Measurements from ENCODE around the gene ATP6V0B. TPM values are rescaled to one million over a fixed set of nuclear protein-coding genes. Genes with fewer than 3 reads are reported as not detected.
A peak's percentile ranks its signal among the peaks of the same experiment; 100 is the strongest.

ATP6V0B gene
- total and polyA plus RNA-seq, 5 experiments from 2014 or later, result 55.8 to 213 (median 149) TPM

DNA sequence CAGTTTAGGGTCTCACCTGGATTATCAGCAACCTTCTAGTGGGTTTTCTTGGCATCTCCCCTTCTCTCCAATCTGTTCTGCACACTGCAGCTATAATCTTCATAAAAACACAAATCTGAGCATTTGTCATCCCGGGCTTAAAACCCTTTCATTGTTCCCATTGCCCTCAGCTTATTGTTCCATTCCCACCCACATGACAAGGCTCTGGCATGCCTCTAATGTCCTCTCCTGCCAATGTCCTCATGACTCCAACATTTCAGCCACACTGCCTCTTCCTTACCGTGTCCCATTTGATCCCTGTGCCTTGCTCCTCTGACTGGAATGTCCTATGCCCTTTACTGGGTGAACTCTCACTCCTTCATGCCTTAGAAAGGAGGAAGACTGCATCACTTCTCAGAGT is 12.4 kb upstream of the ATP6V0B start:
- no peak for DNase-seq
- Mint-ChIP-seq H3K27me3 (no peaks in the 10 kb centered on the region), H3K4me1 (peaks cover 0 to 2% (median 0%) of the 10 kb centered on the region in 4 donors), H3K27ac (peak overlapping the region in 2 of 10 donors; percentile 29 to 31), H3K9me3 (no peaks in the 10 kb centered on the region), H3K36me3 (peaks cover 5 to 23% (median 6%) of the 10 kb centered on the region in 3 donors), H3K4me3 (no peak overlapping the region)
- POLR2A ChIA-PET, result interaction anchor here (0.6 kb wide), 1 partner anchor 407 kb away, joined by 4 read pairs; no protein-coding TSS in a partner anchor
- no peak for ATAC-seq

DNA sequence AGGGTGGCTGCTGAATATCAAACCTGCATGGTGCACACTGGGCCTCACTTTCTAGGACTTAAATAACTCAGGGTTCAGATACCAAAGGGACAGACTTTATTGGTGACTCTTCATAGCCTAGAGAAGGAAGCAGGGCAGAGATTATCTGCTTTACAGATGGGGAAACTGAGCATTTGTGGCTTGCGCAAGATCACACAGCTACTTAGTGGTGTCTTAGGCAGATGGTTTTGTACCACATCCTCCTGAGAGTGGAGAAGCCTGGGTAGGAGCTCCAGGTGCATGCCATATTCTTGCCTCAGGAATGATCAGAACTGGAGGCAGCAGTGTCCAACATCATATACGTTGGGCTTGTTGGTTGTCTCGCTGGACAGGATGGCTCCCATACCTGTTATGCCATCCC is 11.8 kb upstream of the ATP6V0B start:
- ATAC-seq (no peak), DNase-seq (no peak)
- peaks cover 5 to 24% (median 6%) of the 10 kb centered on the region in 3 donors for H3K36me3 Mint-ChIP-seq
- no peak overlapping the region for H3K27ac Mint-ChIP-seq
- peaks cover 0 to 2% (median 0%) of the 10 kb centered on the region in 4 donors for H3K4me1 Mint-ChIP-seq
- H3K4me3 Mint-ChIP-seq, result no peak overlapping the region
- H3K9me3 Mint-ChIP-seq, result no peaks in the 10 kb centered on the region
- no peaks in the 10 kb centered on the region for H3K27me3 Mint-ChIP-seq
- POLR2A ChIA-PET, result no interaction called here

DNA sequence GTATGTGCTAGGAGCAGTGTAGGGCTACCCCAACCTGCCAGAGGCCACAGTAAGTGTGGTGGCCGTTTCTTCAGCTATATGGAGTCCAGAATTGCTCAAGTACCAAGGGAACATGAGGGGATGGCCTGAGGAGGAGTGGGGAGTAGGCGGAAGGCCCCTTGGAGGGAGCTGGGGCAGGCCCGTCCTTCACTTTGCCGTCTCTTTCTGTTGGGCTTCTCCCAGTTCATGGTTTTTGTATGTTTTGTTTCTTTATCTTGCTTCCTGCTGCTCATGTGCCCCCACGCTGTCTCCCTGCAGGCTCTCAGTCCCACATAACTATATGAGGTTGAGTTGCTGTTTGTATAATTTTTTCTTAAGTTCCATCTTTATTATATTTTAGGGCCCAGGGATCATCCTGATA is 10.9 kb upstream of the ATP6V0B start:
- Mint-ChIP-seq H3K27ac (no peak overlapping the region), H3K36me3 (peaks cover 3 to 19% (median 5%) of the 10 kb centered on the region in 3 donors), H3K27me3 (no peaks in the 10 kb centered on the region), H3K9me3 (no peaks in the 10 kb centered on the region), H3K4me3 (no peak overlapping the region), H3K4me1 (peaks cover 0 to 3% (median under 1%) of the 10 kb centered on the region in 4 donors)
- ATAC-seq (no peak), DNase-seq (no peak)
- POLR2A ChIA-PET, result no interaction called here

DNA sequence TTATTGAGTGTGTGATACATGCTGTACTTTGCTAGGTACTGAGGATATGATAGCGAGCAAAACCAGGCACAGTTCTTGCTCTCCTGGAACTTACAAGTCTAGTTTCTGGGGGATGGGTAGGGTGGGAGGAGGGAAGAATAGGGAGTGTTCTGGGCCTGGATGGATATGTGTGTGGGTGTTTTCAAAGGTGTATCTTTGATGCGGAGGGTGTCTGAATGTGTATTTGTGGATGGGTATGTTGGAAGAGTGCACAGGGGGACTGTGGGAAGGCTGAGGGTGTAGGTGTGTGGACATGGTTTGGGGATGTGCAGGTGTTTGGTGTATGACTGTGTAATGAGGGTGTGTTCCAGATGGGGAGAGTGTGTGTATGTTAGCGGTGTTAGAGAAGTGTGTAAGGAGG is 9.4 kb upstream of the ATP6V0B start:
- Mint-ChIP-seq H3K27me3 (no peaks in the 10 kb centered on the region), H3K9me3 (no peaks in the 10 kb centered on the region), H3K27ac (no peak overlapping the region), H3K4me1 (peaks cover 9 to 15% (median 12%) of the 10 kb centered on the region in 4 donors), H3K4me3 (no peak overlapping the region), H3K36me3 (peaks cover 0 to 16% (median 5%) of the 10 kb centered on the region in 3 donors)
- POLR2A ChIA-PET, result no interaction called here
- DNase-seq (no peak), ATAC-seq (no peak)

DNA sequence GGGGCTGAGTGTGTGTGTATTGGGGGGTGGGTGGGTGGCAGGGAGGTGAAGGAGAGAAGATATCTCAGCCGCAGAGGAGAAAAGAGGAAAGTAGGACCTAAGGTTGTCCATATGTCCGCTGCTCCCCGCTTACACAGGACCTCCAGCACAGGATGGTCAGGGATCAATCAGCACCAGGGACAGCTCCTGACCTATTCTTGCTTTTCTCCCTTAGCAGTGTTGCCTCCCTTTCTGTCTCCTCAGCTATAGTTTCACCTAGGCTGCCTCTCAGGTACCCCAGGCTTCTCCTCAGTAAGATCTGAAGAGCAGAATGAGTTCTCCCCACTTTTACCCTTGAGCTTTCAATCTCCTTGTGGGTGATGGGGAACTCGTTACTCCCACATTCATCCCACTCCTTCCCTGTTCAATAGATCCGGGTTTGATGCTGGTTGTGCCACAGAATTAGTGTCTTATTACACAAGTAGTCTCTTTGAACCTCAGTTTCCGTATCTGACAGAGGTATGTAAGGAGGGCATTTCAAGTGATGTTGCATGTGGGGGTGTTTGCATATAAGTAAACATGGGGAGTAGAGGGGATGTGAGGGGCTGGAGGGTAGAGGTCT is 6.3 kb upstream of the ATP6V0B start:
- ATAC-seq, result no peak
- POLR2A ChIA-PET, result interaction anchor here (0.9 kb wide), 1 partner anchor 23 kb away, joined by 3 read pairs; no protein-coding TSS in a partner anchor
- Mint-ChIP-seq H3K4me1 (peaks cover 9 to 27% (median 24%) of the 10 kb centered on the region in 4 donors), H3K4me3 (no peak overlapping the region), H3K27ac (no peak overlapping the region), H3K27me3 (no peaks in the 10 kb centered on the region), H3K36me3 (peaks cover 0 to 11% (median 0%) of the 10 kb centered on the region in 3 donors), H3K9me3 (no peaks in the 10 kb centered on the region)
- DNase-seq, result no peak

DNA sequence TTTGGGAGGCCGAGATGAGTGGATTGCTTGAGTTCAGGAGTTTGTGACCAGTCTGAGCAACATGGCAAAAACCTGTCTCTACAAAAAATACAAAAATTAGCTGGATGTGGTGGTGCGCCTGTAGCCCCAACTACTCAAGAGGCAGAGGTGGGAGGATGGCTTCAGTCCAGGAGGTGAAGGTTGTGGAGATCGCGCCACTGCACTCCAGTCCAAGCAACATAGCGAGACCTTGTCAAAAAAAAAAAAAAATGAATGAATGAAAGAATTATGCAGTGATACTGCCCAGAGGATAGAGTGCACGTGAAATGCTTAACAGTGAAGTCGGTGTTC is 5.4 kb upstream of the ATP6V0B start:
- Mint-ChIP-seq H3K27ac (peak overlapping the region in 6 of 10 donors; percentile 76 to 94 (median 92)), H3K4me3 (peak overlapping the region; percentile 89 to 96 (median 94)), H3K9me3 (no peaks in the 10 kb centered on the region), H3K36me3 (peaks cover 0 to 11% (median 0%) of the 10 kb centered on the region in 3 donors), H3K27me3 (no peaks in the 10 kb centered on the region), H3K4me1 (peaks cover 17 to 36% (median 33%) of the 10 kb centered on the region in 4 donors)
- ATAC-seq (no peak), DNase-seq (no peak)
- POLR2A ChIA-PET, result interaction anchor here (0.7 to 2.1 kb wide), 4 partner anchors 13 to 122 kb away, joined by 3 to 13 read pairs (median 4); partner anchors contain the start of gene IPO13

DNA sequence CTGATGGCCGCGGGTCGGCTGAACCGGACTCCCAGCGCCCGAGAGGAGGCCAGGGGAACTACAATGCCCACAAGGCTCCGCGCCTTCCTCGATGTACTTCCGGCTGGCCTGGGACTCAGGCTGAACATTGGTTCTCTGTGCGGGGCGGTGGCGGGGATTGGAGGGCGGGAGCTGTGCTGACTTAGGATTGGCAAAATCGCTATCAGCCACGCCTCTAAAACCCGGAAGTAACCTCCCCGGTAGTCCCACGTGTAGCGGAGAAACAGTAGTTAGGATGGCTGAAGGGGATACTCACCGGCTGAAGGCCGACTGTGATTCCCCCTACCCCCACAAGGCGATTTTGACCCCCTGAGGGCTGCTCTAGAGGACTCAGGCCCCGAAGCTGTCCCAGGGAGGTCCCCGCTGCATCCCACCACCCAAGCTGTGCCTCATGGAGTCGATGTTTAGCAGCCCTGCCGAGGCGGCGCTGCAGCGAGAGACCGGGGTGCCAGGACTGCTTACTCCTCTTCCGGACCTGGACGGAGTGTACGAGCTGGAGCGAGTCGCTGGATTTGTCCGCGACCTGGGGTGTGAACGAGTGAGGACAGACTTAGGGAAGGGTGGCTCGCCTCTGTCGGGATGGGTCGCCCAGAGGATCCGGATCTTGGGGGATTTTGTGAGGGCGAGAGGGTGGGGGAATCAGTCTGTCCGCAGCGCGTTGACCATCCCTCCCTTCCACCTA is 4.9 kb upstream of the ATP6V0B start, which contains the start of gene DPH2:
TSS of gene DPH2 (plus strand) at position 265 of the 721 bp plus-strand sequence. CDS start at position 431, 166 bp downstream.
- peaks cover 0 to 11% (median 0%) of the 10 kb centered on the region in 3 donors for H3K36me3 Mint-ChIP-seq
- POLR2A ChIA-PET, result interaction anchor here (0.7 to 2.1 kb wide), 5 partner anchors 14 to 123 kb away, joined by 3 to 13 read pairs (median 4); partner anchors contain the start of gene IPO13
- H3K4me3 Mint-ChIP-seq, result peak within 1 kb of the TSS; percentile 89 to 96 (median 94)
- H3K9me3 Mint-ChIP-seq, result no peaks in the 10 kb centered on the region
- DNase-seq, result peak; percentile 78 to 98 (median 92)
- H3K27ac Mint-ChIP-seq, result peak within 1 kb of the TSS; percentile 76 to 94 (median 90)
- peaks cover 17 to 37% (median 34%) of the 10 kb centered on the region in 4 donors for H3K4me1 Mint-ChIP-seq
- H3K27me3 Mint-ChIP-seq, result no peaks in the 10 kb centered on the region
- peak; percentile 86 to 88 for ATAC-seq

DNA sequence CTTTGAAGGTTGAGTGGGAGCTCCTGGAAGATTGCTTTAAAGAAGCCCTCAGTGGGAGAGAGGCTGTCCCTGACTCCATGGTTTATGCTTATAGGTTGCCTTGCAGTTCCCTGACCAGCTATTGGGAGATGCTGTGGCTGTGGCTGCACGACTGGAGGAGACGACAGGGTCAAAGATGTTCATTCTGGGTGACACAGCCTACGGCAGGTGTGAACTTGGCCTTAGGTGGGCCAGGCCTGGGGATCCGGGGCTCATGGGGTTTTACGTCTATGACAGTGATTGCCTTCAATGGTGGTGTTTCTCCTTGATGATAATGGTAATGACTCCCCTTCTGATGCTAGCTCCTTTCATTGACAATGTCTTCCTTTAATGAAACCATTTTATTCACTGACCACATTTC is 4.3 kb upstream of the ATP6V0B start:
- Mint-ChIP-seq H3K27me3 (no peaks in the 10 kb centered on the region), H3K4me3 (peak overlapping the region; percentile 89 to 96 (median 94)), H3K9me3 (no peaks in the 10 kb centered on the region), H3K4me1 (peaks cover 17 to 37% (median 36%) of the 10 kb centered on the region in 4 donors), H3K36me3 (peaks cover 0 to 11% (median 0%) of the 10 kb centered on the region in 3 donors), H3K27ac (peak overlapping the region in 6 of 10 donors; percentile 84 to 94 (median 90))
- no peak for ATAC-seq
- POLR2A ChIA-PET, result interaction anchor here (1.0 to 2.1 kb wide), 3 partner anchors 17 to 24 kb away, joined by 4 to 13 read pairs (median 6); partner anchors contain the start of gene IPO13
- DNase-seq, result no peak

DNA sequence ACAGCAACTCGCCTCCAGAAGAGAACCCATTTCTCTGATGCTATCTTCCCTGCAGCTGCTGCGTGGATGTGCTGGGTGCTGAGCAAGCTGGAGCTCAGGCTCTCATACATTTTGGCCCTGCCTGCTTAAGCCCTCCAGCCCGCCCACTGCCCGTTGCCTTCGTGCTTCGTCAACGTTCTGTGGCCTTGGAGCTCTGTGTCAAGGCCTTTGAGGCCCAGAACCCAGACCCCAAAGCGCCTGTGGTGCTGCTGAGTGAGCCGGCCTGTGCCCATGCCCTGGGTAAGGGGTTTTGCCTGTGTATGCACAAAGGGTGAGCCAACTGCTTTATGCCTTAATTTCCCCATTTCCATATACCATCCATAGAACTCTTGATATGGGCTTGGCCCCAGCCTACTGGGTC is 3.8 kb upstream of the ATP6V0B start:
- H3K36me3 Mint-ChIP-seq, result peaks cover 0 to 11% (median 0%) of the 10 kb centered on the region in 3 donors
- peaks cover 20 to 41% (median 40%) of the 10 kb centered on the region in 4 donors for H3K4me1 Mint-ChIP-seq
- no peaks in the 10 kb centered on the region for H3K27me3 Mint-ChIP-seq
- no peaks in the 10 kb centered on the region for H3K9me3 Mint-ChIP-seq
- ATAC-seq (no peak), DNase-seq (no peak)
- peak overlapping the region in 5 of 10 donors; percentile 13 to 94 (median 22) for H3K27ac Mint-ChIP-seq
- POLR2A ChIA-PET, result interaction anchor here (1.6 to 2.1 kb wide), 2 partner anchors 17 to 25 kb away, joined by 6 to 13 read pairs; partner anchors contain the start of gene IPO13
- H3K4me3 Mint-ChIP-seq, result peak overlapping the region; percentile 89 to 96 (median 94)

DNA sequence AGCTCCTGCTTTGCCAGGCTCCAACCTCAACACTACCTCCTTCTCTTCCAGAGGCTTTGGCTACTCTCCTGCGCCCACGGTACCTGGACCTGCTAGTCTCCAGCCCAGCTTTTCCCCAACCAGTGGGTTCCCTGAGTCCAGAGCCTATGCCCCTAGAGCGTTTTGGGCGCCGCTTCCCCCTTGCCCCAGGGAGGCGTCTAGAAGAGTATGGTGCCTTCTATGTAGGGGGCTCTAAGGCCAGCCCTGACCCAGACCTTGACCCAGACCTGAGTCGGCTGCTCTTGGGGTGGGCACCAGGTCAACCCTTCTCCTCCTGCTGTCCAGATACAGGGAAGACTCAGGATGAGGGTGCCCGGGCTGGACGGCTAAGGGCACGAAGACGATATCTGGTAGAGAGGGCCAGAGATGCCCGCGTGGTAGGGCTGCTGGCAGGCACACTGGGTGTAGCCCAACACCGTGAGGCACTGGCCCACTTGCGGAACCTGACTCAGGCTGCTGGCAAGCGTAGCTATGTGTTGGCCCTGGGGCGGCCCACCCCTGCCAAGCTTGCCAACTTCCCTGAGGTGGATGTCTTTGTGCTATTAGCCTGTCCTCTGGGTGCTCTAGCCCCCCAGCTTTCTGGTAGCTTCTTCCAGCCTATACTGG is 3.3 kb upstream of the ATP6V0B start:
- Mint-ChIP-seq H3K4me3 (peak overlapping the region; percentile 89 to 96 (median 94)), H3K27me3 (no peaks in the 10 kb centered on the region), H3K9me3 (no peaks in the 10 kb centered on the region), H3K4me1 (peaks cover 21 to 47% (median 46%) of the 10 kb centered on the region in 4 donors), H3K27ac (peak overlapping the region in 1 of 10 donors; percentile 22), H3K36me3 (peaks cover 0 to 14% (median 0%) of the 10 kb centered on the region in 3 donors)
- POLR2A ChIA-PET, result interaction anchor here (1.6 to 2.1 kb wide), 2 partner anchors 18 to 25 kb away, joined by 6 to 13 read pairs; partner anchors contain the start of gene IPO13
- no peak for ATAC-seq
- no peak for DNase-seq

DNA sequence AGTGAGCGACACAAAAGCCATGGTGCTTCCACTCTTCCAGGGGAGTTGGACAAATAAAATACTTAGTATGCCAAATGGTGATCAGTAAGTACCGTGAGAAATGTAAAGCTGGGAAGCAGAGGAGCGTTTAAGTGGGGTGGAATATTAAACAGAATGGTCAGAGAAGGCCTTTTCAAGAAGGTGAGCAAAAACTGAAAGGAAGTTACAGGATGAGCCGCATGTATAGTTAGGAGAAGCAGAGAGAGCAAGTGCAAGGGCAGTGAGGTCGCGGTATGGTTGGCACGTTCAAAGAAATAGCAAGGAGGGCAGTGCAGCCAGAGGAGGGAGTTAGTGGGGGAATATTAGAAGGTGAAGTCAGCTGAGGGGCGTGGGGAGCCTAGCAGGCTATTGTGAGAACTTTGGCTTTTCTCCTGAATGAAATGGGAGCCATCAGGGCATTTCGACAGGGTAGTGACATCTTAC is 748 bp upstream of the ATP6V0B start:
- H3K27ac Mint-ChIP-seq, result peak overlapping the region; percentile 89 to 98 (median 96)
- peaks cover 38 to 70% (median 68%) of the 10 kb centered on the region in 4 donors for H3K4me1 Mint-ChIP-seq
- POLR2A ChIA-PET, result interaction anchor here (0.8 to 2.6 kb wide), 6 partner anchors 16 to 56 kb away, joined by 3 to 12 read pairs (median 8); partner anchors contain the start of gene IPO13
- no peaks in the 10 kb centered on the region for H3K9me3 Mint-ChIP-seq
- H3K4me3 Mint-ChIP-seq, result peak overlapping the region; percentile 84 to 97 (median 94)
- H3K36me3 Mint-ChIP-seq, result peaks cover 0 to 33% (median 11%) of the 10 kb centered on the region in 3 donors
- H3K27me3 Mint-ChIP-seq, result peaks cover 0 to 4% (median 0%) of the 10 kb centered on the region in 5 donors
- no peak for ATAC-seq
- DNase-seq, result no peak
